Measurements from ENCODE around the gene METRN. TPM values are rescaled to one million over a fixed set of nuclear protein-coding genes. Genes with fewer than 3 reads are reported as not detected.
A peak's percentile ranks its signal among the peaks of the same experiment; 100 is the strongest.
"Not testable (repeated sequence)": the region's sequence is repeated elsewhere in the genome, so short reads cannot be mapped to it uniquely, and the experiment has no call there.

METRN gene
- total RNA-seq, 1 donor from 2014 or later: 116 TPM

- no peaks in the 10 kb centered on the region for H3K27me3 ChIP-seq (ENCODE audit: control insufficient read depth, insufficient read depth, low read length)
Observed at GRCh38 chr16:739560-740458, 24.9 kb downstream of the METRN start.

GRCh38 chr16:740459-740763 is 25.5 kb downstream of the METRN start:
- H3K27me3 ChIP-seq (ENCODE audit: control insufficient read depth, insufficient read depth, low read length): no peaks in the 10 kb centered on the region
- peak overlapping the region; percentile 97 for H3K4me3 ChIP-seq (ENCODE audit: low read depth, low read length)
- TF ChIP-seq, protein P1, sequence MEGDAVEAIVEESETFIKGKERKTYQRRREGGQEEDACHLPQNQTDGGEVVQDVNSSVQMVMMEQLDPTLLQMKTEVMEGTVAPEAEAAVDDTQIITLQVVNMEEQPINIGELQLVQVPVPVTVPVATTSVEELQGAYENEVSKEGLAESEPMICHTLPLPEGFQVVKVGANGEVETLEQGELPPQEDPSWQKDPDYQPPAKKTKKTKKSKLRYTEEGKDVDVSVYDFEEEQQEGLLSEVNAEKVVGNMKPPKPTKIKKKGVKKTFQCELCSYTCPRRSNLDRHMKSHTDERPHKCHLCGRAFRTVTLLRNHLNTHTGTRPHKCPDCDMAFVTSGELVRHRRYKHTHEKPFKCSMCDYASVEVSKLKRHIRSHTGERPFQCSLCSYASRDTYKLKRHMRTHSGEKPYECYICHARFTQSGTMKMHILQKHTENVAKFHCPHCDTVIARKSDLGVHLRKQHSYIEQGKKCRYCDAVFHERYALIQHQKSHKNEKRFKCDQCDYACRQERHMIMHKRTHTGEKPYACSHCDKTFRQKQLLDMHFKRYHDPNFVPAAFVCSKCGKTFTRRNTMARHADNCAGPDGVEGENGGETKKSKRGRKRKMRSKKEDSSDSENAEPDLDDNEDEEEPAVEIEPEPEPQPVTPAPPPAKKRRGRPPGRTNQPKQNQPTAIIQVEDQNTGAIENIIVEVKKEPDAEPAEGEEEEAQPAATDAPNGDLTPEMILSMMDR (IDR thresholded peaks at IDR 0.05; ENCODE audit: insufficient read depth, low read length, poor library complexity, severe bottlenecking): no peak
- no peak for DNase-seq (ENCODE audit: low read depth)
- H3K36me3 ChIP-seq (ENCODE audit: control insufficient read depth, insufficient read depth, low read length): no peaks in the 10 kb centered on the region

More at GRCh38 chr16:739560-740458, 24.9 kb downstream of the METRN start:
- Histone ChIP-seq H3K4me3 (ENCODE audit: low read depth, low read length) (peak overlapping the region; percentile 97), H3K36me3 (ENCODE audit: control insufficient read depth, insufficient read depth, low read length) (no peaks in the 10 kb centered on the region)
- DNase-seq (ENCODE audit: low read depth): no peak
- TF ChIP-seq, protein P1 (IDR thresholded peaks at IDR 0.05; ENCODE audit: insufficient read depth, low read length, poor library complexity, severe bottlenecking): no peak

GRCh38 chr16:740764-741505 is 26.0 kb downstream of the METRN start, which contains the start of gene CIAO3:
TSS of gene CIAO3 (minus strand) at chr16:740997. CDS start at chr16:740985, 12 bp downstream.
- Histone ChIP-seq H3K27me3 (ENCODE audit: control insufficient read depth, insufficient read depth, low read length) (no peaks in the 10 kb centered on the region), H3K36me3 (ENCODE audit: control insufficient read depth, insufficient read depth, low read length) (no peaks in the 10 kb centered on the region), H3K4me3 (ENCODE audit: low read depth, low read length) (peak within 1 kb of the TSS; percentile 97)
- no peak for DNase-seq (ENCODE audit: low read depth)
- TF ChIP-seq, protein P1 (IDR thresholded peaks at IDR 0.05; ENCODE audit: insufficient read depth, low read length, poor library complexity, severe bottlenecking): peak; percentile 23

- Histone ChIP-seq H3K36me3 (ENCODE audit: control insufficient read depth, insufficient read depth, low read length) (no peaks in the 10 kb centered on the region), H3K4me3 (ENCODE audit: low read depth, low read length) (no peak overlapping the region), H3K27me3 (ENCODE audit: control insufficient read depth, insufficient read depth, low read length) (no peaks in the 10 kb centered on the region)
- no peak for DNase-seq (ENCODE audit: low read depth)
- TF ChIP-seq, protein P1 (IDR thresholded peaks at IDR 0.05; ENCODE audit: insufficient read depth, low read length, poor library complexity, severe bottlenecking): no peak
Observed at GRCh38 chr16:741986-742629, 27.2 kb downstream of the METRN start.

DNA sequence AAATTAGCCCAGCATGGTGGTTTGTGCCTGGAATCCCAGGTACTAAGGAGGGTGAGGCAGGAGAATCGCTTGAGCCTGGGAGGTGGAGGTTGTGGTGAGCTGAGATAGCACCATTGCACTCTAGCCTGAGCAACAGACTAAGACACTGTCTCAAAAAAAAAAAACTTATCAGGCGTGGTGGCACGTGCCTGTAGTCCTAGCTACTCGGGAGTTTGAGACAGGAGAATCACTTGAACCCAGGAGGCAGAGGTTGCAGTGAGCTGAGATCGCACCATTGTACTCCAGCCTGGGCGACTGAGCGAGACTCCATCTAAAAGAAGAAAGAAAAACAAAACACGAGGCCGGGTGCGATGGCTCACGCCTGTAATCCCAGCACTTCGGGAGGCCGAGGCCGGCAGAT is 28.0 kb downstream of the METRN start:
- not testable (repeated sequence) for DNase-seq (ENCODE audit: low read depth); H3K27me3 ChIP-seq (ENCODE audit: control insufficient read depth, insufficient read depth, low read length); H3K36me3 ChIP-seq (ENCODE audit: control insufficient read depth, insufficient read depth, low read length); H3K4me3 ChIP-seq (ENCODE audit: low read depth, low read length)
